Calu3 (cell line): Measurements from ENCODE around the gene KCNG4. TPM values are rescaled to one million over a fixed set of nuclear protein-coding genes. Genes with fewer than 3 reads are reported as not detected.

Experiments used
- BruUV-seq: library from RNA; stranded (reverse); fragments of 400-500 nt; replicated peaks from 2 replicates; lab custom pipeline; 2021; lab: Mats Ljungman, UMichigan
- CTCF ChIA-PET: fragments of 300-600 bp; sonication (Branson Sonifier 250); formaldehyde crosslinking; loops from one replicate; lab custom pipeline; 2022; ENCODE audit warnings: antibody characterized with exemption; lab: Charles Lee
- DNase-seq: peaks from one replicate; pipeline ENCODE4 v3.0.0; 2022
- H3K27ac Mint-ChIP-seq: one replicate; pipeline ENCODE4 v1.8.0; 2022; ENCODE audit warnings: mixed read lengths; ENCODE audit not compliant: unreplicated experiment
- H3K27me3 Mint-ChIP-seq: one replicate; pipeline ENCODE4 v1.8.0; 2022; ENCODE audit warnings: mixed read lengths; ENCODE audit not compliant: unreplicated experiment
- H3K36me3 Mint-ChIP-seq: one replicate; pipeline ENCODE4 v1.8.0; 2022; ENCODE audit warnings: mild to moderate bottlenecking, moderate library complexity, mixed read lengths; ENCODE audit not compliant: insufficient read depth, unreplicated experiment
- H3K4me1 Mint-ChIP-seq: one replicate; pipeline ENCODE4 v1.8.0; 2022; ENCODE audit warnings: mild to moderate bottlenecking, low read depth, mixed read lengths; ENCODE audit not compliant: unreplicated experiment
- H3K4me3 Mint-ChIP-seq: one replicate; pipeline ENCODE4 v1.8.0; 2022; ENCODE audit warnings: mild to moderate bottlenecking, low read depth, moderate library complexity, mixed read lengths; ENCODE audit not compliant: unreplicated experiment
- H3K9me3 Mint-ChIP-seq: one replicate; pipeline ENCODE4 v1.8.0; 2022; ENCODE audit warnings: low read depth, mixed read lengths; ENCODE audit not compliant: unreplicated experiment
- CTCF ChIP-seq: fragments of 200-600 bp; IDR thresholded peaks from one replicate; pipeline ENCODE4 v1.8.0; 2022; ENCODE audit warnings: antibody characterized with exemption; ENCODE audit not compliant: unreplicated experiment
- intact Hi-C: fragments of 100-400 bp; cut with micrococcal nuclease; formaldehyde crosslinking; loops from one replicate; pipeline ENCODE4 v1.10.0; 2022; ENCODE audit not compliant: unreplicated experiment
- total RNA-seq: library from RNA; stranded (reverse); gene quantifications from 2 replicates; pipeline ENCODE4 v1.2.3, GENCODE V29; 2022

Gene KCNG4
- total RNA-seq, 1 experiment from 2014 or later: not detected

- CTCF ChIA-PET: interaction anchor here (1.3 kb wide), 1 partner anchor 25 kb away, joined by 4 read pairs; no protein-coding TSS in a partner anchor
- no peak overlapping the region for H3K27ac Mint-ChIP-seq
- peaks cover 10% of the 10 kb centered on the region for H3K36me3 Mint-ChIP-seq
- intact Hi-C loops: no loop called here
- peak; percentile 40 for DNase-seq
- no TSS peak for BruUV-seq
- TF ChIP-seq CTCF: no peak
- no peaks in the 10 kb centered on the region for H3K9me3 Mint-ChIP-seq
- peaks cover 24% of the 10 kb centered on the region for H3K4me1 Mint-ChIP-seq
- peaks cover 36% of the 10 kb centered on the region for H3K27me3 Mint-ChIP-seq
- peak overlapping the region; percentile 2 for H3K4me3 Mint-ChIP-seq
Measured at GRCh38 chr16:84283314-84284153, 43.7 kb upstream of the KCNG4 start.

DNA sequence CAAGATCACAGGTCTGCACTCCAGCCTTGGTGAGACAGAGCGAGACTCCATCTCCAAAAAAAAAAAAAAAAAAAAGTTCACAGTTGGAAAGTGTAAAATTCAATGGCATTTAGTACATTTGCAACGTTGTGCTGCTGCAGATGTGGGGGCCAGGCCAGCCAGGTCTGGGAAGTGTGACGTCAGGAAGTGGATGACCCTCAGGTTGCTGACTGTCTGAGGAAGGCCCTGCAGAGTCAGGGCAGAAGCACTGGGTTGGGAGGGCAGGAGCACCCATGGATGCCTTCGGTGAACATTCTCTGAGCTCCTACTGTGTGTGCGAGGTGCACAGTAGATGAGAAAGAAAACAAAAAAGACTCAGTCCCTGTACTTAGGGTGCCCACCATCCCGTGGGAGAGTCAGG lies 42.7 kb upstream of the KCNG4 start:
- H3K36me3 Mint-ChIP-seq: peaks cover 10% of the 10 kb centered on the region
- no TSS peak for BruUV-seq
- peaks cover 31% of the 10 kb centered on the region for H3K27me3 Mint-ChIP-seq
- CTCF ChIA-PET: interaction anchor here (1.3 kb wide), 1 partner anchor 26 kb away, joined by 4 read pairs; no protein-coding TSS in a partner anchor
- TF ChIP-seq CTCF: no peak
- no peaks in the 10 kb centered on the region for H3K9me3 Mint-ChIP-seq
- H3K4me3 Mint-ChIP-seq: no peak overlapping the region
- peaks cover 24% of the 10 kb centered on the region for H3K4me1 Mint-ChIP-seq
- DNase-seq: no peak
- no peak overlapping the region for H3K27ac Mint-ChIP-seq
- intact Hi-C loops: no loop called here

DNA sequence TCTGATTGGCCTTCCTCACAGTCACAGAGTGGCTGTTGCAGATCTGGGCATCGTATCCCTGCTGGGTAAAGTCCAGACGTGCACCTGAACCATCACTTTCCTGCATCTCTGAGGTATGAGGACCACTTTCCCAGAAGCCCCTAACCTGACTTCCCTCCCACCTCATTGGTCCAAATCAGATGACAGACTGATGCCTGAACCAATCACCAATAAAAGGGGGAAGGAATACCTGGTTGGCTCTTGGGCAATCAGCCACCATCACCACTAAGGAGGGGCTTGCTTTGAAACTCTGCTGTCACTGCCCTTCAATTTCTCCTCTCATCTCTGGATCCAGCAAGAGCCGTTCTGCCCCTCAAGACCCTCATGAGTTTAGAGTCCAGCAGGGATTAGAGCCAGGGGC lies 41.3 kb upstream of the KCNG4 start:
- CTCF ChIA-PET: interaction anchor here (0.7 to 1.1 kb wide), 2 partner anchors 27 to 31 kb away, joined by 3 read pairs; no protein-coding TSS in a partner anchor
- peak; percentile 22 for DNase-seq
- Mint-ChIP-seq H3K27ac (no peak overlapping the region), H3K9me3 (no peaks in the 10 kb centered on the region), H3K36me3 (peaks cover 10% of the 10 kb centered on the region), H3K4me1 (peaks cover 23% of the 10 kb centered on the region), H3K27me3 (peaks cover 34% of the 10 kb centered on the region), H3K4me3 (no peak overlapping the region)
- TF ChIP-seq CTCF: no peak
- no TSS peak for BruUV-seq
- intact Hi-C loops: no loop called here

- intact Hi-C loops: no loop called here
- peaks cover 45% of the 10 kb centered on the region for H3K27me3 Mint-ChIP-seq
- H3K27ac Mint-ChIP-seq: no peak overlapping the region
- no peak for DNase-seq
- no TSS peak for BruUV-seq
- H3K4me1 Mint-ChIP-seq: peaks cover 17% of the 10 kb centered on the region
- peaks cover 10% of the 10 kb centered on the region for H3K36me3 Mint-ChIP-seq
- TF ChIP-seq CTCF: no peak
- H3K9me3 Mint-ChIP-seq: no peaks in the 10 kb centered on the region
- CTCF ChIA-PET: interaction anchor here (1.0 to 1.1 kb wide), 2 partner anchors 13 to 30 kb away, joined by 3 to 4 read pairs; no protein-coding TSS in a partner anchor
- H3K4me3 Mint-ChIP-seq: no peak overlapping the region
Measured at GRCh38 chr16:84279881-84280280, 40.1 kb upstream of the KCNG4 start.
